Myocyte (in vitro differentiated cells): Measurements from ENCODE around the gene FUNDC2. TPM values are rescaled to one million over a fixed set of nuclear protein-coding genes. Genes with fewer than 3 reads are reported as not detected.

Experiments used
- DNase-seq: peaks from one replicate; pipeline ENCODE4 v3.0.0-alpha.2; 2012; ENCODE audit warnings: low read depth
- total RNA-seq: library from RNA; depleted of rRNA; stranded (reverse); fragments of >200 nt; gene quantifications from 2 replicates; pipeline ENCODE4 v1.2.3, GENCODE V29; 2014

FUNDC2 gene
- total RNA-seq, 1 donor from 2014 or later = 86.8 TPM

GRCh38 chrX:155069414-155069813 lies 42.8 kb downstream of the FUNDC2 start:
- DNase-seq = no peak

GRCh38 chrX:155070038-155070437 lies 43.4 kb downstream of the FUNDC2 start:
- no peak for DNase-seq

- no peak for DNase-seq
Observed at GRCh38 chrX:155070663-155070974, 44.0 kb downstream of the FUNDC2 start.

- peak; percentile 76 for DNase-seq
Observed at GRCh38 chrX:155070975-155071693, 44.5 kb downstream of the FUNDC2 start, which contains the start of the genes BRCC3, CMC4 and MTCP1. Gene BRCC3, plus strand, starts transcription at chrX:155071508. Its CDS starts 20 bp downstream, at chrX:155071528. Gene CMC4, minus strand, starts transcription at chrX:155071136. Its CDS starts 7,113 bp downstream, at chrX:155064023. Gene MTCP1, minus strand, starts transcription at chrX:155071136. Its CDS starts 5,126 bp downstream, at chrX:155066010.

DNA sequence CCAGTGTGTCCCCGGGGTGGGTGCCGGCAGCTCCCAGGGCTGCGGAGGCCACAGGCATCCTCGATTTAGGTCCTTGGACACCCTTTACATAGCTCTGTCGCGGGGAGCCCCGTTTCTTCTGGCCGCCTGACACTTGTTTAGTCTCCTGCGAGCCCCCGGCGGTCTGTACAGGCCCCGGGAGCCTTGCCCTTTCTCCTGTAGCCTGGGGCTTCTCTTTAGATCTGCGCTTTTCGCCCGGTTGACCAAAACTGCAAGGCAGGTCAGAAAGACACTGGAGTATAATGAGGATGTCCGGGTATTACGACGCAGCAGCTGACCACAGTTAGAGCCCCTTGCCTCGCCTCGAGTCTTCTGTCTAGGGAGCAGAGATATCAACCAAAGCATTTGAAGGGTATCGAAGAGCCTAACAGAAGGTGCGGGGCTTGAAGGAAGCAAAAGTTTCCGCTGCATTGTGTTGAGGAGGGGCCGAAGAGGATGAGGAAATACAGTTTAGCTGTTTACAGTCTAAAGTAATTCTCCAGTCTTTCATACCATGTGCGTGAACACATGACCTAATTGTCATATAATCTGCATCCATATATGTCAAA lies 45.1 kb downstream of the FUNDC2 start:
- peak; percentile 2 for DNase-seq

DNA sequence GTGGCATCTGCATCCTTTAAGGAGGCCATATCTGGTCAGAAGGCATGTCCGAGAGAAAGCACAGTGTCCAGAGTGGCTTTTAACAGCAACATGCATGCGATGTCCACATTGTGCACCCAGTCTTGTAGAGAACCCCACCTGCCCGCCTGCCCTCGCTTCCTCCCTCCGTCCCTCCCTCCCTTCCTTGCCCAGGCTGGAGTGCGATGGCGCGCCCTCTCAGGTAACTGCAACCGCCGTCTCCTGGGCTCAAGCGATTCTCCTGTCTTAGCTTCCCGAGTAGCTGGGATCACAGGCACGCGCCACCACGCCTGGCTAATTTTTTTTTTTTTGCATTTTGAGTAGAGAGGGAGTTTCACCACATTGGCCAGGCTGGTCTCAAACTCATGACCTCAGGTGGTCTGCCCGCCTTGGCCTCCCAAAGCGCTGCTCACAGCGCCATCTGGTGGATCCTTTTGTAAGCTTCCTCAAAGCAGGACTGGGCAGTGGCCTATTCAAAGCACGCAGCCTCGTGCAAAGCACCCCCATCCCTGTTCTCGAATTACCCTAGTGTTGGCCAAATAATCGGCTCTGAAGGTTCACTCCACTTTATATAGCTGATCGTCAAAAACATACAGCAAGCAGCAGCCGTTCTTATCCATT lies 59.7 kb downstream of the FUNDC2 start:
- DNase-seq = peak; percentile 28

- DNase-seq = no peak
Observed at GRCh38 chrX:155086961-155087735, 60.5 kb downstream of the FUNDC2 start.

DNA sequence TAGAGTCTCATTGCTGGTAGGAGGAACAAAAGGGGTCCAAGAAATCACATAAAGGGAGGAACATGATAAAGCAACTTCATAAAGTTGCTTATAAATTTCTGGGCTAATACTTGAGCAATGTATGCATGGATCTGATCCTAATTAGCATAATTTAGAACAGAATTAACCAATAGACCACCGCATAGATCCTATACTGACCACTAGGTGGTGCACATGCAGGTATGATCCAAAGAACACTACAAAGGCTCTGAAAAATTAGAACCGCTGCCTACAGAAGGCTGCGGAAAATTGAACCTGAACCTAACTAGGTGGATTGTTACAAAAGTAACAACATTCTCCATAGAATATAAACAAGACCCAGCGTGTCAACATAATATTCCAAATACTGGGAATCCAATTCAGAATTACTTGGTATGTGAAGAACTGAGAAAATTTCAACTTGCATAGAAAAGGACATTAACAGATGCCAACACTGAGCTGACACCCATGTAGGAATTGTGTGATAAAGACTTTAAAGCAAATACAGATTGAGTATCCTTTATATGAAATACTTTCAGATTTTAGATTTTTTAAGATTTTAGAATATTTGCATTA lies 67.9 kb downstream of the FUNDC2 start:
- DNase-seq = peak; percentile 13

DNA sequence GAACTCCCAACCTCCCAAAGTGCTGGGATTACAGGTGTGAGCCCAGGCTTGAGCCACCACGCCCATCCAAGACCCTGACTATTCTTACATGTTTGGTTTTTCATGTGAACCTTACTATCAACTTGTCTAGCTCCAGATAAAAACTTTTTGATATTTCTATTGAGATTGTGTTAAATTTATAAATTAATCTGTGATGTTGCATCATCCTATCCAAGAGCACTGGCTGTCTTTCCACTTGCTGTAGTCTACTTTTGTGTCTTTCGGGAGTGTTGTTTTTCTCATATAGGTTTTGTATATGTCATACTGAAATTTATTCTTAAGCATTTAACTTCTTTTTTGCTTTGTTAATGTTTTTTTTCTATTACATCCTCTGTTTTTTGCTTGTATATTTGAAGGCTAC lies 79.3 kb downstream of the FUNDC2 start:
- DNase-seq = no peak

DNA sequence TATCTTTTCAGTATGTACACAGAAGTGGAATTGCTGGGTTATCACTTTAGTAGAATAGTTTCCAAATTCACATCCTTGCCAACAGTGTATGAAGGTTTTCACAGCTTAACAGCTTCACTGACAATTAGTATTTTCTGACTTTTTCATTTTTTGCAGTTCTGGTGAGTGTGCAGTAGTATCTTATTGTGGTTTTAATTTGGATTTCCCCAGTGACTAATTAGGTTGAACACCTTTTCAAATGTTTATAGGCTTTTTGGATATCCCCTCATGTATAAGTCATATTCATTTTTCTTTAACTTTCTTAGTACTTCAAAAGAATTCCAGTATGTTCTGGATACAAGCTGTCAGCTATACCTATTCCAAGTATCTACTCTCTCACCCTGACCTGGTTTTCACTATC lies 81.8 kb downstream of the FUNDC2 start:
- no peak for DNase-seq

Other genes with a start within 250 kb of the FUNDC2 start
- 10.6 and 11.2 TPM in 2 replicates for gene MPP1, start 221.4 kb upstream of the FUNDC2 start, total RNA-seq
- gene SMIM9, start 192.2 kb upstream of the FUNDC2 start, total RNA-seq = not detected in 2 replicates
- 2.4 and 3.7 TPM in 2 replicates for gene F8A1, start 140.5 kb upstream of the FUNDC2 start, total RNA-seq
- gene F8, start 4.1 kb upstream of the FUNDC2 start, total RNA-seq = 4.1 and 9.3 TPM in 2 replicates
- gene CMC4, start 44.3 kb downstream of the FUNDC2 start, total RNA-seq = 17.4 and 25.2 TPM in 2 replicates
- gene MTCP1, start 44.3 kb downstream of the FUNDC2 start, total RNA-seq = 0.68 and 1.1 TPM in 2 replicates
- 8.0 and 9.5 TPM in 2 replicates for gene BRCC3, start 44.7 kb downstream of the FUNDC2 start, total RNA-seq
- gene VBP1, start 189.6 kb downstream of the FUNDC2 start, total RNA-seq = 80.2 and 80.8 TPM in 2 replicates
- 0.16 TPM in 1 of 2 replicates, not detected in the other for gene RAB39B, start 237.6 kb downstream of the FUNDC2 start, total RNA-seq